ENCODE data around the gene HAUS2. TPM values are rescaled to one million over a fixed set of nuclear protein-coding genes. Genes with fewer than 3 reads are reported as not detected.
"Not testable (repeated sequence)": the region's sequence is repeated elsewhere in the genome, so short reads cannot be mapped to it uniquely, and the experiment has no call there.

HAUS2 gene
- total RNA-seq: 54.6 TPM

DNA sequence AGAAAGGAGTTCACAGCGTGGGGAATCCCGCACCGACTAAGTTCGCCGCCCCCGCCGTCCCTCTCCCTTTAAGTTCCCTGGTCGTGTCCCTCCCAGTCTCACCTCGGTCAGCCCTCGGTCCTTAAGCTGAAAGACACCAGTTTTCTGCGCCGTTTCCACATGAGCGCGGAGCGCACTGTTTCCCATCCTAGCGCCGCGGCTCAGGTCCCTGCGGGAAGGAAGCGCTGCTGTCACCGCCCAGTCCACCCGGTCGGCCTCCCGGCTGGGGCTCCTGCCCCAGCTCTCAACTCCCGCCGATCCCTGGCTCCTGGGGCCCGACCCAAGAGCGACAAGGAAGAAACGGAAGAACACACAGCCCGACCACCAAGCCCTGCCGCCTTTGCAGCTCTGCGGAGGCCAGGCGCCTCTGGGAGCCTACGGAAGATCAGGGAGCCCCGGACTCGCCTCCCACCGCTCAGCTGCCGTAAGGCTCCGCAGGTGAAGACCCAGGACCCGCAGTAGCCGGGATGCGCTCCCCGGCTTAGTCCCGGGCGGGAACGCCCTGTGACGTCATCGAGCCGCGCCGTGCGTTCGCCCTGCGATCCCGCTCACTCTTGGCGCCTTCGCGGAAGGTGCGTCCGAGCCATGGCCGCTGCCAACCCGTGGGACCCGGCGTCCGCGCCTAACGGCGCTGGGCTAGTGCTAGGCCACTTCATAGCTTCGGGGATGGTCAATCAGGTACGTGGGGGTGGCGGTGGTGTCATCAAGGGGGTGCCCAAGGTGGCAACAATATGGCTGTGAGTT is at the start of gene HAUS2, which contains the start of gene LRRC57:
HAUS2 (plus strand) TSS at position 590 of the 783 bp plus-strand sequence; CDS start at position 625, 35 bp downstream.
LRRC57 (minus strand) TSS at position 545 of the 783 bp plus-strand sequence; CDS start at position 186, 359 bp downstream.
- DNase-seq: peak; percentile 68

DNA sequence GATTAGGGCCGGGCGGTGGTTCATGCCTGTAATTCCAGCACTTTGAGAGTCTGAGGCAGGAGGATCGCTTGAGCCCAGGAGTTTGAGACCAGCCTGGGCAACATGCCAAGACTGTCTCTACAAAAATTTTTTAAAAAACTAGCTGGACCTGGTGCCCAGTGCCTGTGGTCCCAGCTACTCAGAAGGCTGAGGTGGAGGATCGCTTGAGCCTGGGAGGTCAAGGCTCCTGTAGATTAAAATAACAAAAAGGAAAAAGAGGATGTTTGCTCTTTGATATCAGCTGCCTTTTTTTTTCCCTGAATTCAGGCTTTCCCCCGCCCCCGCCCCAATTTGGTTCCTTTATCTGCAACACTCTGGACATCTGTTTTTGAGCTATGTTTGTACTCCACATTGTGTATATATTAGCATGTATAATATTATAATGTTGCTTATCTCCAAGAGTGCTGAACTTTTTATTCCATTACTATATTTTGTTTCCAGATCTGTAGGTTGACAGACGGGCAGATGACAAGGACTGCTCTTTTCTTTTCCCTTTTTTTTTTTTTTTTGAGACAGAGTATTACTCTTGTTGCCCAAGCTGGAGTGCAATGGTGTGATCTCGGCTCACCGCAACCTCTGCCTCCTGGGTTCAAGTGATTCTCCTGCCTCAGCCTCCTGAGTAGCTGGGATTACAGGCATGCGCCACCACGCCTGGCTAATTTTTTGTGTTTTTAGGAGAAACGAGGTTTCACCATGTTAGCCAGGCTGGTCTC is 48.6 kb upstream of the HAUS2 start:
- no peak for DNase-seq

GRCh38 chr15:42502477-42502876 is 46.2 kb upstream of the HAUS2 start:
- DNase-seq: no peak

- DNase-seq: no peak
Measured at GRCh38 chr15:42503825-42504224, 44.8 kb upstream of the HAUS2 start.

- DNase-seq: no peak
Measured at GRCh38 chr15:42504631-42505030, 44.0 kb upstream of the HAUS2 start.

- DNase-seq: no peak
Measured at GRCh38 chr15:42507514-42507913, 41.1 kb upstream of the HAUS2 start.

DNA sequence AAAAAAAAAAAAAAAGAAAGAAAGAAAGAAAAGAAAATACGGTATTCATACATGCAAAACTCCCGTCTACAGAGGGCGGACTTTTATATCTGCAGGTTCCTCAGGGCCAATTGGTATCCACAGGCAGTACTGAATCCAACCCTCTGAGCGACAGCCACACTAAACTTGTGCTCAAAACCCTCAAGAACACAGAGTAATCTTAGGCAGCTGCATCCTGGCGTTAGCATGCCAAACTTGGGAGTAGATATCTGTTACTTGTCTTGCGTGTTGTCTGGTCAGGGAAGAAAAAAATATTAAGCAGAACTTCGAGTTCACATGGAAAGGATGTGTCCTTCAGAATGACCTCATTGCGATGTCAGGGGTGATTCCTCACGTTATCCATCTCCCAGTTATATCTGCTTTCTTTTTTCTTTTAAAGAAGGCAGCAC is 40.4 kb upstream of the HAUS2 start:
- no peak for DNase-seq

GRCh38 chr15:42510258-42511006 is 38.2 kb upstream of the HAUS2 start:
- no peak for DNase-seq

DNA sequence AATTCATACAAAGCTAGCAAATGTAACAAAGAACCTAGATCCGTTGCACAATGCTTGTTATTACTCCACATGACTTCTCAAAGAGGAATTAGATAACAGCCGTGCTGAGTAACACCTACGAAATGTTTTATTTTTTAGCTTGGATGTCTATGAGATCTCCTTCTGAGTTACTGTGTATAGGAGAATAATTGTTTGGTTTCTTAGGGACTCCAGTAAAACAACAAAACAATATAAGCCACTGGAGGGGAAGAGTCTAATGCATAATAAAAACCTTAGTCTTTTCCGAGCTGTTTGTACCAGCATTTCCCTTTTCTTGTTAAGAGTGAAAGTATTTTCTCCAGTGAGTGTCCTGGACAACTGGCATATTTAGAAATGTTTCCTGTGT is 37.6 kb upstream of the HAUS2 start:
- DNase-seq: no peak

- no peak for DNase-seq
Measured at GRCh38 chr15:42523331-42523730, 25.3 kb upstream of the HAUS2 start.

DNA sequence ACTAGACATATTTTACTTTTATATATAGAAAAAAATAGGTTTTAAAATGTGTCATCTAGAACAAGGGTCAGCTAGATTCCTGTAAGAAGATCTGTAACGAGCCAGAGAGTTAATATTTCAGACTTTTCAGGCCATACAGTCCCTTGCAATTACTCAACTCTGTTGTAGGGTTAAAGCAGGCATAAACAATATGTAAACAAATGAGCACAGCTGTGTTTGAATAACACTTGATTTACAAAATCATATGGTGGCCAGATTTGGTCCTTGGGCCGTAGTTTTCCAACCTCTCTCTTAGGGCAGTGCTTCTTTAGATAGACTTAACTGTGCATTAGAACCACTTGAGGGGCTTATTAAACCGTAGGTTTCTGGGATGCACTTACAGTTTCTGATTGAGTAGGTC is 19.7 kb upstream of the HAUS2 start:
- DNase-seq: no peak

DNA sequence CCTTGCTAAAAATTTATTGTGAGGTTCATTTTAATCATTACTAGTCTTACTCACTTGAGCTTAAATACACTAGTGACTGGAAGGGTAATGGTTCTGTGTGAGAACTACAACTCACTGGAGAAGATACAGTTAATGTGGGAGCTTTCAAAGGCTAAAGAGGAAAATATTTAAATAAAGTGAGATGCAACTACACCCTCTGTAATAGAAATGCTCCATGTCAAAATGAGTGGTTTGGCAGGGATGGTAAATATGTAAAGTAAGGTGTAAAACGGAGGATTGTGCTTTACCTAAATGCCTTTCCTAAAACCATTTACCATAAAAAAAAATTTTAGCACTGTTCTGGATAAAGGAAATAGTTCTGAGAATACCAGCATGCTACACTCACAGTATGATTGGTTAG is 15.4 kb upstream of the HAUS2 start:
- no peak for DNase-seq

DNA sequence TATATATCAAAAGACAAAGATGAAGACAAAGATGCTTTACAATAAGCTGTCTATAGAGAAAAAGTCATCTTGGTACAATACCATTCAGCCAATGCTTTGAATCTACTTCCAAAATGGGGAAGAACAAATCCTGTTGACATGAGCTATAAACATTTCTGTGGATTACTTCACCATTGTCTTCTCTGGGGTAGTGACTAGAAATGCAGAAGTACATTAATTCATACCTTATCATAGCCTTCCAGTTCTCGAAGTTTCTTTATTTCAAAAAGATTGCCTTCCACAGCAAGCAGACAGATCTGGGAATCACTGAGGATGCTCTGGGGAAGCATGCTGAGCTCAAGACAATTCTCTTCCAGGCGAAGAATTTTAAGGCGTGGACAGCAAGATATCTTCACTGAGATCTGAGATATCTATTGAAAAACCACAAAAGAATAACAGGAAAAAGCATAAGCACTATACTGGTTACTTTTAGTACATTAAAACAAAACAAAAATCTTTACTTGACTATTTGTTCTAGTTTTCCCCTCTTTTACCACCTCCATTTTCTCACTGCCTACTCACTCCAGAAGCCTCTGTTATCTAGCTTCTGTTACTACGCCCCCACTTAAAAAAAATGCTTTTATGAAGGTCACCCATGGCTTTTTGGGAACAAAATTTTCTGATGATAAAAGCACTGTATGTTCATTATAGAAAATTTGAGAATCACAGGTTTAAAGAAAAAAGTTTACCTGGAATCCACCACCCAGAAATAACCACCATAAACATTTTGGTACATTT is 3.6 kb upstream of the HAUS2 start:
- no peak for DNase-seq

DNA sequence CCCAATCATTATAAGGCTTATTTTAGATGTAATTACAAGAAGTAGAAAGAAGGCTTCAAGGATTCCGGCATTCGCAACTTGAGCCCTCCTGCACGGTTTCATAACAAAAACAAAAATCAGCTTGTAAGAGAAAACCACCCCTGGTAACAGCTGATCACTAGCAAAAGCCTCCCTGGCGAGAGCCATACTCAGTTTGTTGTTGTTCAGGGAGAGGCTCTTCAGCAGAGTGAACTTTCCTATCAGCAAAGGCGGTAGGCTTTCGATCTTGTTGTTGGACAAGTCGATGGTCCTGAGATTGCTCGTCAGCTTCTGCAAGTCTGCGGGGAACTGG is 755 bp upstream of the HAUS2 start:
- DNase-seq: no peak

GRCh38 chr15:42549032-42549491 is 424 bp downstream of the HAUS2 start:
- DNase-seq: no peak

DNA sequence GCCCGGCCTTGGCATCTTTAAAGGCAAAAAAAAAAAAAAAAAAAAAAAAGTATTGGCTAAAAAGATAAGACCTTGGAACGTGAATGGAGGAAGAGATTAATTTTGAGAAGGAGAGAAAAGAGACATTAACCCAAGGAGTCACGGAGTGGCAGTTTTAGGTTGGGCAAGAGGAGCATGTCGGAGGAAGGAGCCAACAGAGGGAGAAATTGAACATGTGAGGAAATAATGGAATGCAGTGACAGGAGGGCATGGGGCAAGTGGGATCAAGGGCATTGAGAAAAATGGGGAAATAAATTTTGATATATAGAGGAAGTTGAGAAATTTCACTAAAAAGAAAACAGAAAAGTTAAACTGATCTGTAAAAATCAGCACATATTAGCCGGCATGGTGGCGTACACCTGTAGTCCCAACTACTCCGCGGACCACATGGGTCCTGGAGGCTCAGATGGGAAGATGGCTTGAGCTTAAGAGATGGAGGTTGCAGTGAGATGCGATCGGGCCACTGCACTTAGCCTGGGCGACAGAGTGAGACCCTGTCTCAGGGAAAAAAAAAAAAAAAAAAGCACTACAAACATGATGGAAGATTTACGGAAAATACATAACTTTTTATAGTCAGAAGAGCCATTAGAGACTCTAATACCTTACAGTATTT is 1.2 kb downstream of the HAUS2 start:
- DNase-seq: no peak

- DNase-seq: no peak
Measured at GRCh38 chr15:42553554-42553953, 4.9 kb downstream of the HAUS2 start.

DNA sequence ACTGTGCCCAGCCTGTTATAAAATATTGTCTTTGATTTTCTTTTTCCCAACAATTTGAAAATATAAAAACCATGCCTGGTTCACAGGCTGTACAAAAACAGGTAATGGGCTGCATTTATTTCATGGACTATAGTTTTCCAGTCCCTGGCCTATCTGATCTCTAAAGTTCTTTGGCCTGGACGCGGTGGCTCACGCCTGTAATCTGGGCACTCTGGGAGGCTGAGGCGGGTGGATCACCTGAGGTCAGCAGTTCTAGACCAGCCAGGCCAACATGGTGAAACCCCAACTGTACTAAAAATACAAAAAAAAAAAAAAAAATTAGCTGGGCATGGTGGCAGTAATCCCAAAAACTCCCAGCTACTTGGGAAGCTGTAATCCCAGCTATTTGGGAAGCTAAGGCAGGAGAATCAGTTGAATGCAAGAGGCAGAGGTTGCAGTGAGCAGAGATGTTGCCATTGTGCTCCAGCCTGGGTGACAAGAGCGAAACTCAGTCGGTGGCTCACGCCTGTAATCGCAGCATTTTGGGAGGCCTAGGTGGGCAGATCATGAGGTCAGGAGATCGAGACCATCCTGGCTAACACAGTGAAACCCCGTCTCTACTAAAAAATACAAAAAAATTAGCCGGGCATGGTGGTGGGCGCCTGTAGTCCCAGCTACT is 8.0 kb downstream of the HAUS2 start:
- not testable (repeated sequence) for DNase-seq

DNA sequence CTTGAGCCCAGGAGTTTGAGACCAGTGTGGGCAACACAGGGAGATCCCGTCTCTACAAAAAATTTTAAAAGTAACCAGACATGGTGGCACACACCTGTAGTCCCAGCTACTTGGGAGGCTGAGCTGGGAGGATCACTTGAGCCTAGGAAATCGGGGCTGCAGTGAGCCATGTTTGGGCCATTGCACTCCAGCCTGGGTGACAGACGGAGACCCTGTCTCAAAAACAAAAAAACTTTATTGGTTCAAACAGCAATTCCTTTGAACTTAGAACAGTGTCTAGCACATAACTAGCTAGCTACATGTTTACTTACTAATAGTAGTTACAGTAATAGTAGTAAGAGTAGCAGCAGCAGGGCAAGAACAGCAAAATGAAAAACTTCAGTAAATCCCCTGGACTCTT is 10.1 kb downstream of the HAUS2 start:
- no peak for DNase-seq

DNA sequence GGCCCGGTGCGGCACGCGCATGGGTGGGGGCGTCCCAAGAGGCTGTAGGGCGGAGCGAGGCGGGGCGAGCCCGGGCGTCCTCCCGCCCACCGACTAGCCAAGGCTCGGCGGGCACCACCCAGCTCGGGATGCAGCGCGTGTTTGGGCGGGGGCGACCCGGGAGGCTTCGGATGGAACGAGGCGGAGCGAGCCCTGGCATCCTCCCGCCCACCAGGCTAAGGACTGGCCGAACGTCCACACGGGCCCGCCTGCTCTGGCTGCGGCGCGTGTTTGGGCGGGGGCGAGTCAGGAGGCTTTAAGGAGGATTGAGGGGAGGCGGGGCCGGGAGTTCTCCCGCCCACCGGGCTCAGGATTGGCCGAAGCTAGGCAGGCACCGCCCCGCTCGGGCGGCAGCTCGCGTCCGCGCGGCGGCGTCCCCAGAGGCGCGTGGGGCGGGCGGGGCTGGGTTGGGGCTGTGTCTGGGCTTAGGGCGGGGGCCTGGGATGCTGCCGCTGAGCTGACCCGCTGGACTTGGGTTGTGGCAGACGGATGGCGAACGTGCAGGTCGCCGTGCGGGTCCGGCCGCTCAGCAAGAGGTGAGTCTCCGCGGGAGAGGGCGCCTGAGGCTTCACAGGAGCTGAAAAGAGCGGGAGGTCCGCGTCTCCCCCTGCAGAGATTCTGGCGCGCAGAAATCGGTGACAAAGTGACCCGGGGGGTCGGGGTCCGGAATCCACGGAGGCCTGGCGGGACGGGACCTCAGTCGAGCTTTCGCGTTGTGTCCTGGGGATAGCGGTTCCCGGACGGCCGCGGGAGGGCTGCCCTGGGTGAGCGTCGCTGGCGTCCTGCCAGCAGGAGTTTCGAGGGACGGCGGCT is 26.8 kb downstream of the HAUS2 start, which contains the start of gene STARD9:
STARD9 (plus strand) TSS at position 419 of the 852 bp plus-strand sequence; CDS start at position 529, 110 bp downstream.
- DNase-seq: peak; percentile 99
